ENCODE data around the gene USP21. TPM values are rescaled to one million over a fixed set of nuclear protein-coding genes. Genes with fewer than 3 reads are reported as not detected.
A peak's percentile ranks its signal among the peaks of the same experiment; 100 is the strongest.

USP21 gene
- total RNA-seq, 1 donor from 2014 or later = 38.1 TPM

DNA sequence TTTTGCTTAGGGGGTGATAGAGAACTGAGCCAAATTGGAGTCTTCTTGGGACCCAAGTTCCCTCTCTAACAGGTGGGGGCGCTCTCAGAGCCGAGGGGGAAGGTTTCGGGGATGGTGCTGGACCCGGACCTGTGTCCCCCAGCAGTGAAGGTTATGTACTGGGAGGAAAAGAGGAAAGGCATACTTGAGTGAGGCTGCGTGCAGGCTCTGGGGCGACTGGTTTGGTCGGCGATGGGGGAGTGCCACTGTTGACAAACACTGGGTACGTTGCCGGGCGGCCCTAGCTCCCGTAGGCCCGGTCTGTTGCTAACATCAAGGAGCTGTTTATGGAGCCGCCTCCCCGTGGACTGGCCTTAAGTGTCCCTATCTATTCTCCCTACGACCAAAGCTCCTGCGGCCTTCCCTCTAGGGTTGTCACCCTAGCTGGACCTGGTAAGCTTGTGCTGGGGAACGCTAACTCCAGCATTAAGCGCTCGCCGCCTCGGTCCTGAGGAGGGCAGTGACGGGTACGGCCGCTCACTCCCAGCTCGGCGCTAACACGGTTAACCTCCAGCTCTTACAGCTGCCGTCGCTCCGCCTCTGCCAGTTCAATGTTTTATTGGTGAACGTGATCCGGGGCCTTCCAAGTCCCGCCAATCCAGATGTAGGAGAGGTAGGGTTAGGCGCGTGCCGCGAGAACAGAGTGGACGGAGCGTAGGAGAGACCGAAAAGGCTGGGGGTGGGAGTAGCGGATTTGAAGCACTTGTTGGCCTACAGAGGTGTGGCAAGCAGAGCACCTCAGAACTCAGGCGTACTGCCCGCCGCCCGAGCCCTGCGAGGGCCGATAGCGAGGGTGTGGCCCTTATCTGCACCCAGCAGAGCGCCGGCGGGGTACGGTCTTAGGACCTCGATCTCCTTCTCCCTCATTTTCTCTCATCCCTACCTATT is 6.7 kb downstream of the USP21 start, which contains the start of gene PPOX:
Gene PPOX (plus strand): TSS at position 685 of the 927 bp plus-strand sequence. CDS start 422 bp downstream, outside the sequence.
- ATAC-seq (ENCODE audit: low read depth) (peak; percentile 94), DNase-seq (peak; percentile 82)
- POLR2A ChIA-PET = interaction anchor here (0.6 to 4.3 kb wide), 23 partner anchors 8 to 451 kb away, joined by 3 to 49 read pairs (median 6); partner anchors contain the start of genes ARHGAP30, B4GALT3, DEDD and NDUFS2
- TF ChIP-seq, protein P1, sequence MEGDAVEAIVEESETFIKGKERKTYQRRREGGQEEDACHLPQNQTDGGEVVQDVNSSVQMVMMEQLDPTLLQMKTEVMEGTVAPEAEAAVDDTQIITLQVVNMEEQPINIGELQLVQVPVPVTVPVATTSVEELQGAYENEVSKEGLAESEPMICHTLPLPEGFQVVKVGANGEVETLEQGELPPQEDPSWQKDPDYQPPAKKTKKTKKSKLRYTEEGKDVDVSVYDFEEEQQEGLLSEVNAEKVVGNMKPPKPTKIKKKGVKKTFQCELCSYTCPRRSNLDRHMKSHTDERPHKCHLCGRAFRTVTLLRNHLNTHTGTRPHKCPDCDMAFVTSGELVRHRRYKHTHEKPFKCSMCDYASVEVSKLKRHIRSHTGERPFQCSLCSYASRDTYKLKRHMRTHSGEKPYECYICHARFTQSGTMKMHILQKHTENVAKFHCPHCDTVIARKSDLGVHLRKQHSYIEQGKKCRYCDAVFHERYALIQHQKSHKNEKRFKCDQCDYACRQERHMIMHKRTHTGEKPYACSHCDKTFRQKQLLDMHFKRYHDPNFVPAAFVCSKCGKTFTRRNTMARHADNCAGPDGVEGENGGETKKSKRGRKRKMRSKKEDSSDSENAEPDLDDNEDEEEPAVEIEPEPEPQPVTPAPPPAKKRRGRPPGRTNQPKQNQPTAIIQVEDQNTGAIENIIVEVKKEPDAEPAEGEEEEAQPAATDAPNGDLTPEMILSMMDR (IDR thresholded peaks at IDR 0.05) = no peak
- Mint-ChIP-seq H3K36me3 (ENCODE audit: low read depth) (peaks cover 65% of the 10 kb centered on the region), H3K27ac (peak within 1 kb of the TSS; percentile 98), H3K4me1 (peaks cover 48% of the 10 kb centered on the region), H3K9me3 (no peaks in the 10 kb centered on the region), H3K27me3 (no peaks in the 10 kb centered on the region), H3K4me3 (peak within 1 kb of the TSS; percentile 88)
- CTCF ChIA-PET = interaction anchor here (0.6 to 3.8 kb wide), 21 partner anchors 9 to 219 kb away, joined by 3 to 40 read pairs (median 5); partner anchors contain the start of genes ARHGAP30, B4GALT3, NDUFS2 and TOMM40L
- intact Hi-C loops (cut with micrococcal nuclease) = loop anchor here (1.0 kb wide), 6 partner anchors 11 to 216 kb away; partner anchors contain the start of genes B4GALT3, DEDD, NDUFS2 and UFC1

DNA sequence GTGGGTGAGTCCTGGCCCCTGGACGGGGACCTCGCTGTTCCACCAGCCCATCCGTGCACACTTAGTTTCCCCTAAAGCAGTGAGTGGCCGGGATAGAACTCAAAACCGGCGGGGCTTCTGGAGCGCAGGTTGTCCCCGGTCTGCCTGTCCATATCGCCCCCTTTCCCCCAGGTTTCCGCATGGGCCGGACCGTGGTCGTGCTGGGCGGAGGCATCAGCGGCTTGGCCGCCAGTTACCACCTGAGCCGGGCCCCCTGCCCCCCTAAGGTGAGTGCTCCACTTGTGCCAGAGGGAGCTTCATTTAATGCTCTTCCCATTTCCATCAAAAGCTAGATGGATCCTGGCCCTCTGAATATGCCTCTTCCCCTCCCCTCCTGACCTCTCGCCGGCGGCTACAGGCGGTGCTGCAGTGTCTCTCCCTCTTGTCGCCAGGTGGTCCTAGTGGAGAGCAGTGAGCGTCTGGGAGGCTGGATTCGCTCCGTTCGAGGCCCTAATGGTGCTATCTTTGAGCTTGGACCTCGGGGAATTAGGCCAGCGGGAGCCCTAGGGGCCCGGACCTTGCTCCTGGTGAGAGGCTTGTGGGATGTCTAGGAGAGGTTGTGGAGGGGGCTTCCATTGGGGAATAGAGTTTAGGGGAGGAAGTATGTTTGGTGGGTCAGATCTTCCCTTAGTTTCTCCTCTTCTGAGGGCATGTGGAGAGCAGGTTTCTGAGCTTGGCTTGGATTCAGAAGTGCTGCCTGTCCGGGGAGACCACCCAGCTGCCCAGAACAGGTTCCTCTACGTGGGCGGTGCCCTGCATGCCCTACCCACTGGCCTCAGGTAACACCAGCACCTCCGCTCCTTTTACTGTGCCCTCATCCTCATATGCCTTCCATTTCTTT is 7.6 kb downstream of the USP21 start:
- DNase-seq (no peak), ATAC-seq (ENCODE audit: low read depth) (no peak)
- Mint-ChIP-seq H3K9me3 (no peaks in the 10 kb centered on the region), H3K27ac (peak overlapping the region; percentile 98), H3K36me3 (ENCODE audit: low read depth) (peaks cover 66% of the 10 kb centered on the region), H3K27me3 (no peaks in the 10 kb centered on the region), H3K4me3 (peak overlapping the region; percentile 88), H3K4me1 (peaks cover 39% of the 10 kb centered on the region)
- ChIA-PET CTCF (interaction anchor here (0.6 to 3.8 kb wide), 15 partner anchors 10 to 1247 kb away, joined by 3 to 40 read pairs (median 5); partner anchors contain the start of genes B4GALT3, NDUFS2, TOMM40L and UFC1), POLR2A (interaction anchor here (0.6 to 4.3 kb wide), 19 partner anchors 9 to 1089 kb away, joined by 3 to 49 read pairs (median 7); partner anchors contain the start of genes ARHGAP30, B4GALT3, DEDD and NDUFS2)
- TF ChIP-seq, protein P1 (IDR thresholded peaks at IDR 0.05) = no peak
- intact Hi-C loops (cut with micrococcal nuclease) = loop anchor here (1.0 kb wide), 5 partner anchors 10 to 35 kb away; partner anchors contain the start of genes B4GALT3, DEDD, NDUFS2 and UFC1

DNA sequence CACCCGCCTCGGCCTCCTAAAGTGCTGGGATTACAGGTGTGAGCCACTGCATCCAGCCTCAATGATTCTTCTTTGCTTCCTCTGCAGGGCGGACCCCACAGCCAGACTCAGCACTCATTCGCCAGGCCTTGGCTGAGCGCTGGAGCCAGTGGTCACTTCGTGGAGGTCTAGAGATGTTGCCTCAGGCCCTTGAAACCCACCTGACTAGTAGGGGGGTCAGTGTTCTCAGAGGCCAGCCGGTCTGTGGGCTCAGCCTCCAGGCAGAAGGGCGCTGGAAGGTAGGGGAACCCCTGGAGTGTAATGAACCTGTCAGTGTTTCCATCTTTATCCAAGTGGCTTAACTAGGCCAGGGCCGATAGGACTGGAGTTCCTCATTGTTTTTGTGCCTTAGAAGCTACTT is 9.6 kb downstream of the USP21 start:
- Mint-ChIP-seq H3K4me1 (peaks cover 36% of the 10 kb centered on the region), H3K9me3 (no peaks in the 10 kb centered on the region), H3K27ac (no peak overlapping the region), H3K4me3 (no peak overlapping the region), H3K27me3 (no peaks in the 10 kb centered on the region), H3K36me3 (ENCODE audit: low read depth) (peaks cover 68% of the 10 kb centered on the region)
- TF ChIP-seq, protein P1 (IDR thresholded peaks at IDR 0.05) = no peak
- ATAC-seq (ENCODE audit: low read depth) (no peak), DNase-seq (no peak)
- ChIA-PET POLR2A (interaction anchor here (1.8 kb wide), 1 partner anchor 13 kb away, joined by 6 read pairs; no protein-coding TSS in a partner anchor), CTCF (no interaction called here)
- intact Hi-C loops (cut with micrococcal nuclease) = no loop called here

DNA sequence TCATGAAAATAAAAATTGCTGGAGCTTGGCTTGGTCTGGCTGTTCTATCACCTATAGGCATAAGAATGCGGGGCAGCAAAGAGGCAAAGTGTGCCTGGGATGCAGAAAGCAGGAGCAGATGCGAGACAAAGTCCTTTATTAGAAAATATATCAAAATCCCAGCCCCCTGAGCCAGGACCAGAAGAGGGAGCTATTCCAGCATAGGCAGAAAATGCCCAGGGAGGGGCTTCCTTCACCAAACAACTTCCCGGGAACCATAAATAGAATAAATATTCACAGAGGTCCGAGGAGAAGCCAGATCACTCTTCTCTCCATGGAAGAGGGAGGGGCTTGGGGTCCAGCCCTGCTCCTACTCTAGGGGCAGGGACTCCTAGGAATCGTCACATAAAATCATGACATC is 11.9 kb downstream of the USP21 start:
- H3K4me1 Mint-ChIP-seq = peaks cover 43% of the 10 kb centered on the region
- DNase-seq (no peak), ATAC-seq (ENCODE audit: low read depth) (no peak)
- ChIA-PET POLR2A (interaction anchor here (1.0 kb wide), 1 partner anchor 15 kb away, joined by 3 read pairs; no protein-coding TSS in a partner anchor), CTCF (interaction anchor here (0.7 kb wide), 1 partner anchor 9 kb away, joined by 4 read pairs; no protein-coding TSS in a partner anchor)
- no peaks in the 10 kb centered on the region for H3K27me3 Mint-ChIP-seq
- no peak overlapping the region for H3K4me3 Mint-ChIP-seq
- intact Hi-C loops (cut with micrococcal nuclease) = no loop called here
- H3K9me3 Mint-ChIP-seq = no peaks in the 10 kb centered on the region
- peaks cover 73% of the 10 kb centered on the region for H3K36me3 Mint-ChIP-seq (ENCODE audit: low read depth)
- TF ChIP-seq, protein P1 (IDR thresholded peaks at IDR 0.05) = no peak
- H3K27ac Mint-ChIP-seq = no peak overlapping the region

Measured in activated B cell treated with CpG ODN at 0.5 μM for 24 hours (primary cell).